IMR-90 (cell line): ENCODE measurements around the gene SYNE1.

Experiments
- CTCF ChIP-seq: conservative IDR thresholded peaks from 2 replicates; pipeline ENCODE4 v1.5.1; 2012; ENCODE audit warnings: mild to moderate bottlenecking, low read depth, low read length, improper control_type of control experiment
- FOS ChIP-seq: fragments of 150-350 bp; IDR thresholded peaks from 2 replicates; pipeline ENCODE4 v1.6.1; 2016; ENCODE audit warnings: low read depth, low read length
- POLR2A ChIP-seq: IDR thresholded peaks from 2 replicates; pipeline ENCODE4 v1.6.1; 2012; ENCODE audit warnings: mild to moderate bottlenecking, low read depth, low read length
- RAD21 ChIP-seq: IDR thresholded peaks from 2 replicates; pipeline ENCODE4 v1.6.1; 2012; ENCODE audit warnings: low read length, improper control_type of control experiment
- RCOR1 ChIP-seq: IDR thresholded peaks from 2 replicates; pipeline ENCODE4 v1.6.1; 2012; ENCODE audit warnings: mild to moderate bottlenecking, low read length, improper control_type of control experiment; ENCODE audit not compliant: insufficient replicate concordance
- RFX5 ChIP-seq: IDR thresholded peaks from 2 replicates; pipeline ENCODE4 v1.8.0; 2012; ENCODE audit warnings: low read depth, mild to moderate bottlenecking, low read length, moderate library complexity
- TF ChIP-seq, protein P1 (sequence below): fragments of 150-350 bp; IDR thresholded peaks from 2 replicates; pipeline ENCODE4 v1.6.1; 2016; ENCODE audit warnings: low read depth, mild to moderate bottlenecking, low read length, moderate library complexity, borderline replicate concordance

- TF ChIP-seq RAD21: no peak
- TF ChIP-seq CTCF: no peak
- TF ChIP-seq, protein P1, sequence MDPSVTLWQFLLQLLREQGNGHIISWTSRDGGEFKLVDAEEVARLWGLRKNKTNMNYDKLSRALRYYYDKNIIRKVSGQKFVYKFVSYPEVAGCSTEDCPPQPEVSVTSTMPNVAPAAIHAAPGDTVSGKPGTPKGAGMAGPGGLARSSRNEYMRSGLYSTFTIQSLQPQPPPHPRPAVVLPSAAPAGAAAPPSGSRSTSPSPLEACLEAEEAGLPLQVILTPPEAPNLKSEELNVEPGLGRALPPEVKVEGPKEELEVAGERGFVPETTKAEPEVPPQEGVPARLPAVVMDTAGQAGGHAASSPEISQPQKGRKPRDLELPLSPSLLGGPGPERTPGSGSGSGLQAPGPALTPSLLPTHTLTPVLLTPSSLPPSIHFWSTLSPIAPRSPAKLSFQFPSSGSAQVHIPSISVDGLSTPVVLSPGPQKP: no peak
- no peak for TF ChIP-seq POLR2A
- TF ChIP-seq RCOR1: no peak
- TF ChIP-seq FOS: no peak
- TF ChIP-seq RFX5: no peak
Observed at GRCh38 chr6:152435816-152436215, 201.3 kb downstream of the SYNE1 start.
